ENCODE data around the gene SIN3B.

SIN3B gene

GRCh38 chr19:16825312-16826052 is 3.7 kb upstream of the SIN3B start:
- H3K27me3 ChIP-seq (ENCODE audit: insufficient read depth, low read length): no peaks in the 10 kb centered on the region
- H2AFZ ChIP-seq (ENCODE audit: low read length, unreplicated experiment): peak overlapping the region; percentile 23
- peaks cover 29% of the 10 kb centered on the region for H3K4me1 ChIP-seq (ENCODE audit: control insufficient read depth, insufficient read depth, low read length, unreplicated experiment)
- no peaks in the 10 kb centered on the region for H3K36me3 ChIP-seq (ENCODE audit: insufficient read depth, low read length)
- H3K27ac ChIP-seq (ENCODE audit: low read depth, low read length): peak overlapping the region; percentile 73
- H3K79me2 ChIP-seq (ENCODE audit: control insufficient read depth, insufficient read depth, low read length, unreplicated experiment): peaks cover 13% of the 10 kb centered on the region
- peak overlapping the region; percentile 73 for H3K4me3 ChIP-seq (ENCODE audit: low read depth, low read length)

DNA sequence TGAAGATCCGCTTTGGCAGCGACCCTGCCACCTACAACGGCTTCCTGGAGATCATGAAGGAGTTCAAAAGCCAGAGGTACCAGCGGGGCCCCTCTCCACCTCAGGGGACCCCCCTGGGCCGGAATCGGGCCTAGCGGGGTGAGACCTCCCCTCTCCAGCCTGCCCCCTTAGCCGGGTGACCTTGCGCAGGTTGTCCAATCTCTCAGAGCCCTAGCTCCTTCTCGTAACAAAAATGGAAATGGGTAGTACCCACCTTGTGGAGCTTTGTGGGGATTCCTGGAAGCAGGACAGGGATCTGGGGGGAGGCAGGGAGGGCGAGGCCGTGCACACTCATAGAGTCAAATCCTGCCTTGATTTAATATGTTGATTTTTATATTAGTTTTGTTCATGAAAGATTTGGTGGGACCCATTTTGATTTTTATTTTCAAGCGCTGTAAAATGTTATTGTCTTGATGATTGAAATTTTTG is 658 bp downstream of the SIN3B start:
- H2AFZ ChIP-seq (ENCODE audit: low read length, unreplicated experiment): no peak overlapping the region
- no peaks in the 10 kb centered on the region for H3K27me3 ChIP-seq (ENCODE audit: insufficient read depth, low read length)
- H3K4me1 ChIP-seq (ENCODE audit: control insufficient read depth, insufficient read depth, low read length, unreplicated experiment): peaks cover 18% of the 10 kb centered on the region
- peak overlapping the region; percentile 99 for H3K4me3 ChIP-seq (ENCODE audit: low read depth, low read length)
- H3K79me2 ChIP-seq (ENCODE audit: control insufficient read depth, insufficient read depth, low read length, unreplicated experiment): peaks cover 24% of the 10 kb centered on the region
- no peak overlapping the region for H3K27ac ChIP-seq (ENCODE audit: low read depth, low read length)
- H3K36me3 ChIP-seq (ENCODE audit: insufficient read depth, low read length): no peaks in the 10 kb centered on the region; the same call in 1 of the 2 replicates

DNA sequence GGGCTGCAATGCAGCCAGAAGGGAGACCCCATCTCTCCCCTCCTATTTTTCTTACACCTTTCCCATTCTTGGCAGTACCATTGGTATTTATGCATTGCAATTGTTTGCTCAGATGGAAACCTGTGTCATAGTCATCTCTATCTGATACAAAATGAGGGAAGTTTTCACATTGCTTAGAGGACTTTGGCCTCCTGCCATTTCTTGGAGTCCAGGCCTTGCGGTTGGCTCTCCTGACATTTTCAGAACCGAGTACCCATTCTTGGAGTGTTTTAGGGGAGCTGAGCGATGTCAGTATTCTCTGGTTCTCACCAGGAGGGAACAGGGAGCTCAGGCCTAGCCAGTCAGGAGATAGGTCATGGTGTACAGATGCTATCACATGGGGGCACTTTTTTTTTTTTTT is 1.5 kb downstream of the SIN3B start:
- Histone ChIP-seq H3K27ac (ENCODE audit: low read depth, low read length) (no peak overlapping the region), H3K79me2 (ENCODE audit: control insufficient read depth, insufficient read depth, low read length, unreplicated experiment) (peaks cover 24% of the 10 kb centered on the region), H2AFZ (ENCODE audit: low read length, unreplicated experiment) (no peak overlapping the region), H3K4me1 (ENCODE audit: control insufficient read depth, insufficient read depth, low read length, unreplicated experiment) (peaks cover 11% of the 10 kb centered on the region), H3K4me3 (ENCODE audit: low read depth, low read length) (peak overlapping the region; percentile 99), H3K36me3 (ENCODE audit: insufficient read depth, low read length) (no peaks in the 10 kb centered on the region; the same call in 1 of the 2 replicates), H3K27me3 (ENCODE audit: insufficient read depth, low read length) (no peaks in the 10 kb centered on the region)

DNA sequence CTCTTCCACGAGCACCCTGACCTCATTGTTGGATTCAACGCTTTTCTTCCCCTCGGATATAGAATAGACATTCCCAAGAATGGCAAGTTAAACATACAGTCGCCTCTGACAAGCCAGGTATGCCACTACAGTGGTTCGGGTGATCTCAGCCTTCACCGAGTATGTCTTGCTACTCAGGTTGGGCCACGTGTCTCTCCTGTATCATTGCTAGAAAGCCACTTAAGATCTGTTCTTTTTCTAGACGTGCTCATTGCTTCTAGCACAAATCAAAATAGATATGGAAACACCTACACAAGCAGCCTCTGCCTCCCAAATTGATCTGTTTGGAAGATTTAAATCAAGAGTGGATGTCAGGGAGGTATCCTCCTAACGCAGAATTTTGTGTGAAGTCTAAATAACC is 2.3 kb downstream of the SIN3B start:
- H3K27me3 ChIP-seq (ENCODE audit: insufficient read depth, low read length): no peaks in the 10 kb centered on the region
- H3K79me2 ChIP-seq (ENCODE audit: control insufficient read depth, insufficient read depth, low read length, unreplicated experiment): peaks cover 24% of the 10 kb centered on the region
- H3K4me3 ChIP-seq (ENCODE audit: low read depth, low read length): no peak overlapping the region
- peaks cover 8% of the 10 kb centered on the region for H3K4me1 ChIP-seq (ENCODE audit: control insufficient read depth, insufficient read depth, low read length, unreplicated experiment)
- H2AFZ ChIP-seq (ENCODE audit: low read length, unreplicated experiment): no peak overlapping the region
- H3K36me3 ChIP-seq (ENCODE audit: insufficient read depth, low read length): no peaks in the 10 kb centered on the region; the same call in 1 of the 2 replicates
- no peak overlapping the region for H3K27ac ChIP-seq (ENCODE audit: low read depth, low read length)

- Histone ChIP-seq H3K4me1 (ENCODE audit: control insufficient read depth, insufficient read depth, low read length, unreplicated experiment) (peaks cover 8% of the 10 kb centered on the region), H3K27ac (ENCODE audit: low read depth, low read length) (peak overlapping the region; percentile 37; the same call in 1 of the 2 replicates), H3K36me3 (ENCODE audit: insufficient read depth, low read length) (no peaks in the 10 kb centered on the region; the same call in 1 of the 2 replicates), H3K4me3 (ENCODE audit: low read depth, low read length) (no peak overlapping the region), H3K79me2 (ENCODE audit: control insufficient read depth, insufficient read depth, low read length, unreplicated experiment) (peaks cover 18% of the 10 kb centered on the region), H3K27me3 (ENCODE audit: insufficient read depth, low read length) (no peaks in the 10 kb centered on the region), H2AFZ (ENCODE audit: low read length, unreplicated experiment) (no peak overlapping the region)
Measured at GRCh38 chr19:16834747-16835146, 5.5 kb downstream of the SIN3B start.

DNA sequence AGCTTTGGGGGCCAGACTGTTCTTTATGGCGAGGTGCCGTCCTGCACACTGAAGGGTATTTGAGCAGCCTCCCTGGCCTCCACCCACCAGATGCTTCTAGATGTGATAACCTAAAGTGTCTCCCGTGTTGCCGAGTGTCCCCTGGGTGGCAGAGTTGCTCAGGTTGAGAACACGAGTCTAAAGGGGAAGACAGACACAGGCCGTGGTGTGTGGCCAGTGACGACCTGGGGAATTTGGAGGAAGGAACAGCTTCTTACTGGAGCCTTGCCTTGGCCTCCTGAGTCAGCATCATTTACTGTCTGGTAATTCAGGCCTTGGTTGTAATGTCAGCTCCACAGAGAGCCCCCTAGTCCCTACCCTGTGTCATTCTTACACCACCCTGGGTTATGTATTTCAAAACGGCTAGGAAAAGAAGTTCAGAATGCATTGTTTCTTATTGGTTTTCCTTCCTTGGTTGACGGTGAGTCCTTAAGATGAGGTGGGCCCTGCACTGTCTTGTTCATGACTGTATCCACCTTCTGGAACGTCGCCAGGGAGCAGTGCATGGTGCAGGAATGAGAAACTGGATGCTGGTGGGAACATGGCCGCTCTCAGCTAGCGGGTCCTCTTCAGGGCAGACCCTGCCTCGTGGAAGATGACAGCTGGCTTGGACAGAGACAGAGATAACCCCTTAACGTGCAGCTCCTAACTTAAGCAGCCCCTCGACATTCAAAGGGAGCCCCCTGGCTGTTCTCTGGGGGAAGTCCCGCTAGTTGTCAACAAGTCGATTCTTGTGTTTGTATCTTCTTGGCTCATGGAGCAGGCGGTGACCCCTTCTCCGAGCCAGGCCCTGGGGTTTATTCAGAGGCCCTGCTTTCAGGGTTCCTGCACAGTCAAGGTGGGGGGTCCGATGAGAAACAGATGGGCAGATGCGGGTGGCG is 7.2 kb downstream of the SIN3B start:
- no peak overlapping the region for H2AFZ ChIP-seq (ENCODE audit: low read length, unreplicated experiment)
- H3K27me3 ChIP-seq (ENCODE audit: insufficient read depth, low read length): no peaks in the 10 kb centered on the region
- no peaks in the 10 kb centered on the region; the same call in 1 of the 2 replicates for H3K36me3 ChIP-seq (ENCODE audit: insufficient read depth, low read length)
- H3K4me3 ChIP-seq (ENCODE audit: low read depth, low read length): no peak overlapping the region
- H3K79me2 ChIP-seq (ENCODE audit: control insufficient read depth, insufficient read depth, low read length, unreplicated experiment): peaks cover 5% of the 10 kb centered on the region
- no peak overlapping the region for H3K27ac ChIP-seq (ENCODE audit: low read depth, low read length)
- H3K4me1 ChIP-seq (ENCODE audit: control insufficient read depth, insufficient read depth, low read length, unreplicated experiment): no peaks in the 10 kb centered on the region

DNA sequence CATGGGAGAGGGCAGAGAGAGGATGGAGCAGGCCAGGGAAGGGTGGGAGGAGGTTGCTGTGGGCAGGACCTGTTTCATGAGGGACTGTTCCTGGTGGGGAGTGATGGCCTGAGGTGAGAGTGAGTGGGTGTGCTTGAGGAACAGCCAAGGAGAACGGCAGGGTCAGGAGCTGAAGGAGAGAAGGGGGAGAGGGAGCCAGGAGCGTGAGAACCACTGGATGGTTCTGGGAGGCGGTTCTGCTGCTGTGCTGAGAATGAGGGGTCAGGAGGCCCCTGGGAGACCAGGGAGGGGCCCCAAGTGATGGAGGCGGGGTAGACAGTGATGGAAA is 7.8 kb downstream of the SIN3B start:
- Histone ChIP-seq H3K27me3 (ENCODE audit: insufficient read depth, low read length) (no peaks in the 10 kb centered on the region), H3K4me3 (ENCODE audit: low read depth, low read length) (no peak overlapping the region), H3K27ac (ENCODE audit: low read depth, low read length) (no peak overlapping the region), H3K79me2 (ENCODE audit: control insufficient read depth, insufficient read depth, low read length, unreplicated experiment) (peaks cover 5% of the 10 kb centered on the region), H3K4me1 (ENCODE audit: control insufficient read depth, insufficient read depth, low read length, unreplicated experiment) (no peaks in the 10 kb centered on the region), H3K36me3 (ENCODE audit: insufficient read depth, low read length) (no peaks in the 10 kb centered on the region; the same call in 1 of the 2 replicates), H2AFZ (ENCODE audit: low read length, unreplicated experiment) (no peak overlapping the region)

- H3K27me3 ChIP-seq (ENCODE audit: insufficient read depth, low read length): no peaks in the 10 kb centered on the region
- no peak overlapping the region for H2AFZ ChIP-seq (ENCODE audit: low read length, unreplicated experiment)
- no peak overlapping the region for H3K27ac ChIP-seq (ENCODE audit: low read depth, low read length)
- H3K4me1 ChIP-seq (ENCODE audit: control insufficient read depth, insufficient read depth, low read length, unreplicated experiment): no peaks in the 10 kb centered on the region
- H3K4me3 ChIP-seq (ENCODE audit: low read depth, low read length): no peak overlapping the region
- H3K79me2 ChIP-seq (ENCODE audit: control insufficient read depth, insufficient read depth, low read length, unreplicated experiment): no peaks in the 10 kb centered on the region
- no peaks in the 10 kb centered on the region; the same call in 1 of the 2 replicates for H3K36me3 ChIP-seq (ENCODE audit: insufficient read depth, low read length)
Measured at GRCh38 chr19:16841391-16841926, 12.3 kb downstream of the SIN3B start.

GRCh38 chr19:16846901-16847300 is 17.7 kb downstream of the SIN3B start:
- no peak overlapping the region for H2AFZ ChIP-seq (ENCODE audit: low read length, unreplicated experiment)
- no peaks in the 10 kb centered on the region for H3K79me2 ChIP-seq (ENCODE audit: control insufficient read depth, insufficient read depth, low read length, unreplicated experiment)
- no peaks in the 10 kb centered on the region for H3K27me3 ChIP-seq (ENCODE audit: insufficient read depth, low read length)
- H3K4me1 ChIP-seq (ENCODE audit: control insufficient read depth, insufficient read depth, low read length, unreplicated experiment): peaks cover 25% of the 10 kb centered on the region
- H3K27ac ChIP-seq (ENCODE audit: low read depth, low read length): no peak overlapping the region
- H3K4me3 ChIP-seq (ENCODE audit: low read depth, low read length): no peak overlapping the region
- peaks cover 5% of the 10 kb centered on the region; the same call in 1 of the 2 replicates for H3K36me3 ChIP-seq (ENCODE audit: insufficient read depth, low read length)

- Histone ChIP-seq H3K79me2 (ENCODE audit: control insufficient read depth, insufficient read depth, low read length, unreplicated experiment) (no peaks in the 10 kb centered on the region), H3K27me3 (ENCODE audit: insufficient read depth, low read length) (no peaks in the 10 kb centered on the region), H3K36me3 (ENCODE audit: insufficient read depth, low read length) (peaks cover 5% of the 10 kb centered on the region; the same call in 1 of the 2 replicates), H3K4me1 (ENCODE audit: control insufficient read depth, insufficient read depth, low read length, unreplicated experiment) (peaks cover 25% of the 10 kb centered on the region), H2AFZ (ENCODE audit: low read length, unreplicated experiment) (no peak overlapping the region), H3K27ac (ENCODE audit: low read depth, low read length) (no peak overlapping the region), H3K4me3 (ENCODE audit: low read depth, low read length) (no peak overlapping the region)
Measured at GRCh38 chr19:16847430-16847829, 18.2 kb downstream of the SIN3B start.
